Vagina (tissue), 2 donors: Measurements from ENCODE around the gene CD47. TPM values are rescaled to one million over a fixed set of nuclear protein-coding genes. Genes with fewer than 3 reads are reported as not detected.

ENCODE experiments used
- DNase-seq, 2 donors: peaks; one replicate each; pipeline ENCODE4 v3.0.0-alpha.2; 2017; ENCODE audit errors: extremely low spot score in 2 of 2
- H3K27ac ChIP-seq: fragments of 200-600 bp; sonication (generic); one replicate; pipeline ENCODE4 v1.5.1; 2019
- H3K27me3 ChIP-seq: fragments of 200-600 bp; sonication (generic); one replicate; pipeline ENCODE4 v1.5.1; 2019
- H3K36me3 ChIP-seq, 2 donors: fragments of 200-600 bp; sonication (generic); one replicate each; pipeline ENCODE4 v1.5.1; 2017 to 2019
- H3K4me1 ChIP-seq: fragments of 200-600 bp; sonication (generic); one replicate; pipeline ENCODE4 v1.5.1; 2019
- H3K4me3 ChIP-seq, 2 donors: fragments of 200-600 bp; sonication (generic); 1 replicate in 1 of 2; 2 replicates in 1 of 2; pipeline ENCODE4 v1.5.1; 2016 to 2019
- H3K9me3 ChIP-seq: fragments of 200-600 bp; sonication (generic); one replicate; pipeline ENCODE4 v1.5.1; 2019
- CTCF ChIP-seq, 3 experiments: fragments of 450-650 bp in 2 of 3; fragments of 200-600 bp in 1 of 3; sonication (generic) in 1 of 3; IDR thresholded peaks; one replicate each; pipeline ENCODE4 v1.5.1; 2017 to 2019; ENCODE audit warnings: antibody characterized with exemption in 3 of 3, mild to moderate bottlenecking in 2 of 3, moderate library complexity in 2 of 3
- POLR2A ChIP-seq, 2 donors: fragments of 450-650 bp; IDR thresholded peaks; one replicate each; pipeline ENCODE4 v1.6.1; 2017; ENCODE audit warnings: antibody characterized with exemption in 2 of 2, mild to moderate bottlenecking in 2 of 2, moderate library complexity in 2 of 2
- POLR2AphosphoS5 ChIP-seq, 2 donors: sonication (generic); formaldehyde crosslinking; IDR thresholded peaks; one replicate each; pipeline ENCODE4 v1.9.0; 2017; ENCODE audit warnings: antibody characterized with exemption in 2 of 2, mild to moderate bottlenecking in 2 of 2, low read depth in 1 of 2; ENCODE audit not compliant: insufficient read depth in 1 of 2
- intact Hi-C: fragments of 100-400 bp; cut with DNase I; formaldehyde crosslinking; loops from one replicate; pipeline ENCODE4 v1.15.1; 2023
- total RNA-seq: library from RNA; depleted of rRNA; stranded (reverse); fragments of >200 nt; gene quantifications from one replicate; pipeline ENCODE4 v1.2.3, GENCODE V29; 2016

CD47 gene
- total RNA-seq, 1 donor from 2014 or later, result 51.3 TPM

GRCh38 chr3:108047987-108048386 is 42.8 kb downstream of the CD47 start:
- DNase-seq, result no peak
- Histone ChIP-seq H3K9me3 (no peaks in the 10 kb centered on the region), H3K4me3 (no peak overlapping the region), H3K4me1 (peaks cover 7% of the 10 kb centered on the region), H3K27ac (no peak overlapping the region), H3K27me3 (no peaks in the 10 kb centered on the region), H3K36me3 (peaks cover 0 to 10% of the 10 kb centered on the region in 2 donors)
- intact Hi-C loops, result no loop called here
- TF ChIP-seq CTCF (IDR thresholded peaks at IDR 0.05) (no peak), POLR2A (IDR thresholded peaks at IDR 0.05) (no peak), POLR2AphosphoS5 (IDR thresholded peaks at IDR 0.05; ENCODE audit: insufficient read depth in 1 of 2, low read depth in 1 of 2) (no peak)

GRCh38 chr3:108046247-108046646 is 44.6 kb downstream of the CD47 start:
- H3K4me1 ChIP-seq, result peaks cover 9% of the 10 kb centered on the region
- H3K36me3 ChIP-seq, result peaks cover 0 to 10% of the 10 kb centered on the region in 2 donors
- intact Hi-C loops, result no loop called here

GRCh38 chr3:108044699-108045098 is 46.1 kb downstream of the CD47 start:
- peaks cover 0 to 3% of the 10 kb centered on the region in 2 donors for H3K36me3 ChIP-seq
- H3K27me3 ChIP-seq, result no peaks in the 10 kb centered on the region
- H3K27ac ChIP-seq, result no peak overlapping the region
- H3K4me3 ChIP-seq, result no peak overlapping the region
- no peak for DNase-seq
- H3K9me3 ChIP-seq, result no peaks in the 10 kb centered on the region
- H3K4me1 ChIP-seq, result peaks cover 9% of the 10 kb centered on the region
- TF ChIP-seq POLR2AphosphoS5 (IDR thresholded peaks at IDR 0.05; ENCODE audit: insufficient read depth in 1 of 2, low read depth in 1 of 2) (no peak), CTCF (IDR thresholded peaks at IDR 0.05) (no peak), POLR2A (IDR thresholded peaks at IDR 0.05) (no peak)
- intact Hi-C loops, result no loop called here

More at GRCh38 chr3:108046247-108046646, 44.6 kb downstream of the CD47 start:
- H3K27ac ChIP-seq, result no peak overlapping the region
- DNase-seq, result no peak
- no peak overlapping the region for H3K4me3 ChIP-seq
- H3K9me3 ChIP-seq, result no peaks in the 10 kb centered on the region
- TF ChIP-seq POLR2A (IDR thresholded peaks at IDR 0.05), result no peak
- no peak for TF ChIP-seq CTCF (IDR thresholded peaks at IDR 0.05)
- no peak for TF ChIP-seq POLR2AphosphoS5 (IDR thresholded peaks at IDR 0.05; ENCODE audit: insufficient read depth in 1 of 2, low read depth in 1 of 2)
- no peaks in the 10 kb centered on the region for H3K27me3 ChIP-seq

- Histone ChIP-seq H3K27ac (no peak overlapping the region), H3K27me3 (no peaks in the 10 kb centered on the region), H3K4me1 (peaks cover 9% of the 10 kb centered on the region), H3K9me3 (no peaks in the 10 kb centered on the region), H3K36me3 (no peaks in the 10 kb centered on the region), H3K4me3 (no peak overlapping the region)
- DNase-seq, result no peak
- intact Hi-C loops, result no loop called here
- TF ChIP-seq CTCF (IDR thresholded peaks at IDR 0.05) (no peak), POLR2A (IDR thresholded peaks at IDR 0.05) (no peak), POLR2AphosphoS5 (IDR thresholded peaks at IDR 0.05; ENCODE audit: insufficient read depth in 1 of 2, low read depth in 1 of 2) (no peak)
Measured at GRCh38 chr3:108042300-108042699, 48.5 kb downstream of the CD47 start.

- DNase-seq, result no peak
- Histone ChIP-seq H3K4me3 (no peak overlapping the region), H3K4me1 (peaks cover 9% of the 10 kb centered on the region), H3K27ac (no peak overlapping the region), H3K27me3 (no peaks in the 10 kb centered on the region), H3K36me3 (no peaks in the 10 kb centered on the region), H3K9me3 (no peaks in the 10 kb centered on the region)
- intact Hi-C loops, result no loop called here
- no peak for TF ChIP-seq POLR2A (IDR thresholded peaks at IDR 0.05)
- TF ChIP-seq CTCF (IDR thresholded peaks at IDR 0.05), result no peak
- no peak for TF ChIP-seq POLR2AphosphoS5 (IDR thresholded peaks at IDR 0.05; ENCODE audit: insufficient read depth in 1 of 2, low read depth in 1 of 2)
Measured at GRCh38 chr3:108041253-108041652, 49.6 kb downstream of the CD47 start.
